NB4 (cell line): Measurements from ENCODE around the gene CEP19.

Experiments used
- DNase-seq: peaks from one replicate; pipeline ENCODE4 v3.0.0; 2010; ENCODE audit warnings: low read depth
- H3K4me3 ChIP-seq: one replicate; pipeline ENCODE4 v1.5.1; 2011; ENCODE audit warnings: mild to moderate bottlenecking, low read depth, low read length, moderate library complexity
- MYC ChIP-seq: IDR thresholded peaks from 2 replicates; pipeline ENCODE4 v1.6.1; 2011; ENCODE audit warnings: low read depth, low read length
- POLR2A ChIP-seq: IDR thresholded peaks from 2 replicates; pipeline ENCODE4 v1.6.1; 2011; ENCODE audit warnings: mild to moderate bottlenecking; ENCODE audit not compliant: insufficient read length; ENCODE audit errors: extremely low read depth
- TF ChIP-seq, protein P1 (sequence below): IDR thresholded peaks from 2 replicates; pipeline ENCODE4 v1.6.1; 2011; ENCODE audit warnings: low read depth, low read length
- TF ChIP-seq, protein P2 (sequence below): IDR thresholded peaks from one replicate; pipeline ENCODE4 v1.5.1; 2012; ENCODE audit warnings: low read depth, low read length

The CEP19 gene

DNA sequence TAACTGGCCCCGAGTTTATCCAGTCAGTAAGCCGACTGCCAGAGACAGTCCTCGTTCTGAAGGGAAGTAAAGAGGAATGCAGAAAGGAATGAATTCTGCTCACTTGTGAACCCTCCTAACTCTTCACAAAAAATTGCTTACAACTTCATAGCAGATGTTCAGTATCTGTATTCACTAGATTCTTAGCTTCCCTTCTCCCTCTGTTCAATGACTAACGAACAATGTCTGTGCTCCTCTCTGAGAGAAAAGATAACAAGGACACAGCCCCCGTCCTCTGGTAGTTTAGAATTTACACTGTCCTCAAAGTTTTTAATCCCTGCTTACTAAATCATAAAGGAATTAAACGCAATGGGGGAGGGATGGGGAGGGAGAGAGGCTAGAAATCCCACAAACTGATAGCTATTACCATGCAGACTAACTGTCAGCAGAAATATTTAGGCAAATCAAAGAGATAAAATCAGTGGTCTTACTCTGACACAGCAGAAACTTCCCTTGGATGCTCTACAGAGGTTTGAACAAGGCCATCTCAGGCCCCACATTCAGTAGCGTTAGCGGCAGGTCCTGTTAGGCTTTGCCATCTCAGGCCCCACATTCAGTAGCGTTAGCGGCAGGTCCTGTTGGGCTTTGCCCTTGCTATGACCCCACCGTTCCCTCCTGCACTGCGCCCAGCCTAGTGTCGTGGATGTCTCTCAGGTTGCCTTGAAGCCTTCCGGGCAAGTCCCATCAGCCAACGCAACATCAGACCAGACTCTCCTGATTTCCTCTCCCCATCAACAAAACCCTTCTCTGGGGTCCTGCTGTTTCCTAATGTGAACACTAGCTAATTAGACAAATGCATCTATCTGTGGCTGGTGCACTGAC, 49.1 kb downstream of the CEP19 start:
- DNase-seq = no peak
- no peak overlapping the region for H3K4me3 ChIP-seq
- TF ChIP-seq POLR2A (no peak), MYC (no peak)
- TF ChIP-seq, protein P1, sequence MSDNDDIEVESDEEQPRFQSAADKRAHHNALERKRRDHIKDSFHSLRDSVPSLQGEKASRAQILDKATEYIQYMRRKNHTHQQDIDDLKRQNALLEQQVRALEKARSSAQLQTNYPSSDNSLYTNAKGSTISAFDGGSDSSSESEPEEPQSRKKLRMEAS = no peak

DNA sequence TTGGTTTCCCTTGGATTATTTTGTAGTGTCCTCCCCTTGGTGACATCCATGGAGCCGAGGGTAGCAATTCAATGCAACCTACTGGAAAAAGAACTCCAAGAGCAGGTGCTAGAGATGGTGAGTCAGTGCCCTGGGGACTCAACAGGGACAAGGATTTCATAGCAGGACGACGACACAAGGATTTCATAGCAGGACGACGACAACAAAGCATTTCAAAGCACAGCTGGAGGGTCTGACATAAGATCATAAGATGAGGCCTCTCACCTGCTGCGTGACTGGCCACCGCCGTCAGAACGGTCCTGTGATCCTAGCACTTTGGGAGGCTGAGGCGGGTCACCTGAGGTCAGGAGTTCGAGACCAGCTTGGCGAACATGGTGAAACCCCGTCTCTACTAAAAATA, 50.0 kb downstream of the CEP19 start:
- no peak for DNase-seq
- H3K4me3 ChIP-seq = no peak overlapping the region
- TF ChIP-seq MYC = no peak
- TF ChIP-seq, protein P2, sequence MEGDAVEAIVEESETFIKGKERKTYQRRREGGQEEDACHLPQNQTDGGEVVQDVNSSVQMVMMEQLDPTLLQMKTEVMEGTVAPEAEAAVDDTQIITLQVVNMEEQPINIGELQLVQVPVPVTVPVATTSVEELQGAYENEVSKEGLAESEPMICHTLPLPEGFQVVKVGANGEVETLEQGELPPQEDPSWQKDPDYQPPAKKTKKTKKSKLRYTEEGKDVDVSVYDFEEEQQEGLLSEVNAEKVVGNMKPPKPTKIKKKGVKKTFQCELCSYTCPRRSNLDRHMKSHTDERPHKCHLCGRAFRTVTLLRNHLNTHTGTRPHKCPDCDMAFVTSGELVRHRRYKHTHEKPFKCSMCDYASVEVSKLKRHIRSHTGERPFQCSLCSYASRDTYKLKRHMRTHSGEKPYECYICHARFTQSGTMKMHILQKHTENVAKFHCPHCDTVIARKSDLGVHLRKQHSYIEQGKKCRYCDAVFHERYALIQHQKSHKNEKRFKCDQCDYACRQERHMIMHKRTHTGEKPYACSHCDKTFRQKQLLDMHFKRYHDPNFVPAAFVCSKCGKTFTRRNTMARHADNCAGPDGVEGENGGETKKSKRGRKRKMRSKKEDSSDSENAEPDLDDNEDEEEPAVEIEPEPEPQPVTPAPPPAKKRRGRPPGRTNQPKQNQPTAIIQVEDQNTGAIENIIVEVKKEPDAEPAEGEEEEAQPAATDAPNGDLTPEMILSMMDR = no peak
- TF ChIP-seq POLR2A = no peak
- TF ChIP-seq, protein P1 = no peak

DNA sequence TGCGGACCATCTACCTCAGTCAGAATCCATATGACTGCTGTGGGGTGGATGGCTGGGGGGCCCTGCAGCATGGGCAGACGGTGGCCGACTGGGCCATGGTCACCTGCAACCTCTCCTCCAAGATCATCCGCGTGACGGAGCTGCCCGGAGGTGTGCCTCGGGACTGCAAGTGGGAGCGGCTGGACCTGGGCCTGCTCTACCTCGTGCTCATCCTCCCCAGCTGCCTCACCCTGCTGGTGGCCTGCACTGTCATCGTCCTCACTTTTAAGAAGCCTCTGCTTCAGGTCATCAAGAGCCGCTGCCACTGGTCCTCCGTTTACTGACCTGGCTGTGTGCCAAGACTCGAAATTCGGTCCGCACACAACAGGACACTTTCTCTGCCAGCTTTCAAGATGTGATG, 50.6 kb downstream of the CEP19 start:
- TF ChIP-seq POLR2A (no peak), MYC (no peak)
- TF ChIP-seq, protein P2 = no peak
- TF ChIP-seq, protein P1 = no peak
- no peak overlapping the region for H3K4me3 ChIP-seq
- DNase-seq = no peak

DNA sequence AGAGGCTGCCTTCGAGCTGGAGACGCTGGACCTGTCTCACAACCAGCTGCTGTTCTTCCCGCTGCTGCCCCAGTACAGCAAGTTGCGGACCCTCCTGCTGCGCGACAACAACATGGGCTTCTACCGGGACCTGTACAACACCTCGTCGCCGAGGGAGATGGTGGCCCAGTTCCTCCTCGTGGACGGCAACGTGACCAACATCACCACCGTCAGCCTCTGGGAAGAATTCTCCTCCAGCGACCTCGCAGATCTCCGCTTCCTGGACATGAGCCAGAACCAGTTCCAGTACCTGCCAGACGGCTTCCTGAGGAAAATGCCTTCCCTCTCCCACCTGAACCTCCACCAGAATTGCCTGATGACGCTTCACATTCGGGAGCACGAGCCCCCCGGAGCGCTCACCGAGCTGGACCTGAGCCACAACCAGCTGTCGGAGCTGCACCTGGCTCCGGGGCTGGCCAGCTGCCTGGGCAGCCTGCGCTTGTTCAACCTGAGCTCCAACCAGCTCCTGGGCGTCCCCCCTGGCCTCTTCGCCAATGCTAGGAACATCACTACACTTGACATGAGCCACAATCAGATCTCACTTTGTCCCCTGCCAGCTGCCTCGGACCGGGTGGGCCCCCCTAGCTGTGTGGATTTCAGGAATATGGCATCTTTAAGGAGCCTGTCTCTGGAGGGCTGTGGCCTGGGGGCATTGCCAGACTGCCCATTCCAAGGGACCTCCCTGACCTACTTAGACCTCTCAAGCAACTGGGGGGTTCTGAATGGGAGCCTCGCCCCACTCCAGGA, 51.5 kb downstream of the CEP19 start:
- no peak for TF ChIP-seq MYC
- TF ChIP-seq, protein P1 = no peak
- TF ChIP-seq, protein P2 = no peak
- no peak for TF ChIP-seq POLR2A
- no peak for DNase-seq
- H3K4me3 ChIP-seq = no peak overlapping the region

DNA sequence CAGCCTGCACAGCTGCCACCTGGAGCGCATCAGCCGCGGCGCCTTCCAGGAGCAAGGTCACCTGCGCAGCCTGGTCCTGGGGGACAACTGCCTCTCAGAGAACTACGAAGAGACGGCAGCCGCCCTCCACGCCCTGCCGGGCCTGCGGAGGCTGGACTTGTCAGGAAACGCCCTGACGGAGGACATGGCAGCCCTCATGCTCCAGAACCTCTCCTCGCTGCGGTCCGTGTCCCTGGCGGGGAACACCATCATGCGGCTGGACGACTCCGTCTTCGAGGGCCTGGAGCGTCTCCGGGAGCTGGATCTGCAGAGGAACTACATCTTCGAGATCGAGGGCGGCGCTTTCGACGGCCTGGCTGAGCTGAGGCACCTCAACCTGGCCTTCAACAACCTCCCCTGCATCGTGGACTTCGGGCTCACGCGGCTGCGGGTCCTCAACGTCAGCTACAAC, 52.1 kb downstream of the CEP19 start:
- H3K4me3 ChIP-seq = no peak overlapping the region
- no peak for DNase-seq
- TF ChIP-seq MYC (no peak), POLR2A (no peak)
- TF ChIP-seq, protein P2 = no peak
- TF ChIP-seq, protein P1 = no peak
